Spinal cord (tissue), 10 donors: ENCODE results near the gene GTF3C5. TPM values are rescaled to one million over a fixed set of nuclear protein-coding genes. Genes with fewer than 3 reads are reported as not detected.

ENCODE experiments used
- DNase-seq, 6 donors: peaks; one replicate each; pipeline versions ENCODE4 v3.0.0 to v3.0.0-alpha.2; 2013 to 2015; ENCODE audit warnings: low spot score in 6 of 6, low read depth in 4 of 6
- H3K27ac ChIP-seq: one replicate; pipeline ENCODE4 v1.5.1; 2013; ENCODE audit warnings: low read depth, low read length, control low read depth
- H3K27me3 ChIP-seq: one replicate; pipeline ENCODE4 v1.6.1; 2013; ENCODE audit warnings: low read length; ENCODE audit not compliant: control insufficient read depth, insufficient read depth
- H3K36me3 ChIP-seq: one replicate; pipeline ENCODE4 v1.6.1; 2013; ENCODE audit warnings: low read length; ENCODE audit not compliant: control insufficient read depth, insufficient read depth
- H3K4me1 ChIP-seq: one replicate; pipeline ENCODE4 v1.6.1; 2013; ENCODE audit warnings: low read length; ENCODE audit not compliant: control insufficient read depth, insufficient read depth
- H3K4me3 ChIP-seq: one replicate; pipeline ENCODE4 v1.5.1; 2013; ENCODE audit warnings: low read depth, low read length, control low read depth
- H3K9me3 ChIP-seq: one replicate; pipeline ENCODE4 v1.6.1; 2013; ENCODE audit warnings: low read length; ENCODE audit not compliant: control insufficient read depth, insufficient read depth
- WGBS: methylation state at CpG from one replicate; pipeline ENCODE4 v1.1.5; 2013; ENCODE audit warnings: missing lambda C conversion rate; ENCODE audit not compliant: insufficient coverage; 5-methylcytosine and 5-hydroxymethylcytosine counted together
- polyA plus RNA-seq, 2 donors: library from polyadenylated mRNA; unstranded; fragments of 120-200 nt; gene quantifications; one replicate each; pipeline ENCODE4 v1.2.1, GENCODE V29; 2013; ENCODE audit not compliant: insufficient read length in 2 of 2
- total RNA-seq, 2 donors: library from RNA; depleted of rRNA in 1 of 2; stranded (reverse); fragments of 120-200 nt in 1 of 2; fragments of >200 nt in 1 of 2; gene quantifications; one replicate each; pipeline versions ENCODE4 v1.2.3 to v1.2.4, GENCODE V29; 2013 to 2014
- donor health status: healthy.

Gene GTF3C5
- total and polyA plus RNA-seq, 4 donors: 26.5 to 75.8 (median 62.1) TPM

- no peak for DNase-seq
- Histone ChIP-seq H3K36me3 (peaks cover 83% of the 10 kb centered on the region), H3K4me1 (peaks cover 6% of the 10 kb centered on the region), H3K4me3 (no peak overlapping the region), H3K27me3 (no peaks in the 10 kb centered on the region), H3K27ac (no peak overlapping the region), H3K9me3 (no peaks in the 10 kb centered on the region)
- WGBS: 81% methylated on average over 9 of the region's 10 CpGs
These were observed 20.0 kb downstream of the GTF3C5 start for GRCh38 chr9:133050781-133051180.

GRCh38 chr9:133051281-133051900, 20.6 kb downstream of the GTF3C5 start:
- no peak overlapping the region for H3K4me3 ChIP-seq
- no peaks in the 10 kb centered on the region for H3K27me3 ChIP-seq
- peaks cover 6% of the 10 kb centered on the region for H3K4me1 ChIP-seq
- no peak overlapping the region for H3K27ac ChIP-seq
- H3K9me3 ChIP-seq: no peaks in the 10 kb centered on the region
- 96% methylated on average over 19 of the region's 20 CpGs for WGBS
- peaks cover 83% of the 10 kb centered on the region for H3K36me3 ChIP-seq
- no peak for DNase-seq

DNA sequence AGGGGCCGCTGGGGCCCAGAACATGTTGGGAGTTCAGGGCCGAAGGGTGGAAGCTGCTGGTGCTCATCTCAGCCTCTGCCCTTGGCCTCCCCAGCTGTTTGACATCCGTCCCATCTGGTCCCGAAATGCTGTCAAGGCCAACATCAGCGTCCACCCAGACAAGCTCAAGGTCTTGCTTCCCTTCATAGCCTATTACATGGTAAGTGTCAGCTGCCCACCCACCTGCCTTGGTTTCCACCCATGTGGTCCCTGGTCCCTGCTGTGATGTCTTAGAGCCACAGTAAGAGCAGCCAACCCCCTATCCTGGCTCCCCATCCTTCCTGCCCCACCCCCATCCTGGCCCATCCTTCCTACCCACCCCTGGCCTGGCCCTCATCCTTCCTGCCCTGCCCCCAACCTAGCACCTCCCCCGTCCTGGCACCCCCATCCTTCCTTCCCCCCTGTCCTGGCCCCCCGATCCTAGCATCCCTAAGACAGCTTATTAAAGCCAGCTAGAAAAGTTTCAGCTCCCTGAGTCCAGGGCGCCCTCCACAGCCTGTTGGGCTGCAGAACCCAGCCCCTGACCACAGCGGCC, 21.3 kb downstream of the GTF3C5 start:
- no peaks in the 10 kb centered on the region for H3K27me3 ChIP-seq
- 97% methylated on average over 5 of the region's 9 CpGs for WGBS
- no peak for DNase-seq
- no peaks in the 10 kb centered on the region for H3K9me3 ChIP-seq
- H3K4me3 ChIP-seq: no peak overlapping the region
- H3K36me3 ChIP-seq: peaks cover 83% of the 10 kb centered on the region
- peaks cover 6% of the 10 kb centered on the region for H3K4me1 ChIP-seq
- H3K27ac ChIP-seq: no peak overlapping the region

DNA sequence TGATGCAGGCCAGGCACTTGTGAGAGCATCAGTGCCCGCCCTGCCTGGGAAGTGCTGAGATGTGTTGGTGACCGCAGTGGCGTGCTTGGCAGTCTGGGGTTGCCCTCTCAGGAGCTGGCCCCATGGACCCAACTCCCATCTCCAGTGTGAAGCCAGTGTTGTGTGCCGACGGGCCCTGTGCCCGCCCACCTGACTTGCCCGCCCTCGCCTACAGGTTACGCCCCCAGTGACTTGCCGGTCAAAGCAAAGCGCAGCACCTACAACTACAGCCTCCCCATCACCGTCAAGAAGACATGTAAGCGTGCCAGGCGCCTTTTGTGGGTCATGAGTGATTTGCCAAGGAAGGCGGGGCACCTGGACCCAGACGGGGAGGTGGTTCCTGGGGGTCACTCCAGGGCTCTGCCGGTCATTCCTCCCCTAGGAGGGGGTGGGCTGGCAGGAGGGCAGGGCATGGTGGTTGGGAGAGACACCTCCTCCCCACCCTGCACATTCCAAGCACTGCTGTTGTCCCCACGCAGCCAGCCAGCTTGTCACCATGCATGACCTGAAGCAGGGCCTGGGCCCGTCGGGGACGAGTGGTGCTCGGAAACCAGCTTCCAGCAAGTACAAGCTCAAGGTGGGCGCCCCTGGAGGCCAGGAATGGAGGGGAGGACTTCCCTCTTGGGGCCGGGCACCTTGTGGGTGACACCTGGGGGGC, 23.5 kb downstream of the GTF3C5 start:
- Histone ChIP-seq H3K4me1 (peaks cover 6% of the 10 kb centered on the region), H3K36me3 (peaks cover 90% of the 10 kb centered on the region), H3K4me3 (no peak overlapping the region), H3K27me3 (no peaks in the 10 kb centered on the region), H3K27ac (no peak overlapping the region), H3K9me3 (no peaks in the 10 kb centered on the region)
- 93% methylated on average over 16 of the region's 24 CpGs for WGBS
- DNase-seq: no peak

DNA sequence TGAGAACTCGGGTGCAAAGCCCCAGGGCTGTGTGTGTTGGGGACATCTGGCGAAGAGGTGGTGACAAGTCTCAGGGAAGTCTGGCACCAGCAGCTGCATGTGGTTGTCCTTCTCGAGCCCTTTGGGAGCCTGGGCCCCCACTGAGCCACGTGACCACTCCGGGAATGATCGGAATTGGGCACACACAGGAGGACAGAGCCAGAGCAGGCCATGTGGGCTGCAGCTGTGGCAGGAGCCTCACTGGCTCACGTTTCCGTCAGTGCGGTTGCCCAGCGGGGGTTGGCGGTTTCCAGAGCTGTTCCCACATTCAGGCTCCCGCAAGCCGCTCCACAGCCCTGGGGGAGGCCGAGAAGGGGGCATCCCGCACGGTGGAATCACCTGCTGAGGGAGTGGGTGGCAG, 24.2 kb downstream of the GTF3C5 start:
- Histone ChIP-seq H3K27me3 (no peaks in the 10 kb centered on the region), H3K27ac (no peak overlapping the region), H3K4me3 (no peak overlapping the region), H3K4me1 (peaks cover 6% of the 10 kb centered on the region), H3K36me3 (peaks cover 90% of the 10 kb centered on the region), H3K9me3 (no peaks in the 10 kb centered on the region)
- WGBS: 76% methylated on average over 15 of the region's 16 CpGs
- no peak for DNase-seq

- WGBS: 98% methylated on average over 16 of the region's 17 CpGs
- Histone ChIP-seq H3K4me3 (no peak overlapping the region), H3K27ac (no peak overlapping the region), H3K27me3 (no peaks in the 10 kb centered on the region), H3K9me3 (no peaks in the 10 kb centered on the region), H3K4me1 (no peaks in the 10 kb centered on the region), H3K36me3 (peaks cover 84% of the 10 kb centered on the region)
- no peak for DNase-seq
These were observed 25.1 kb downstream of the GTF3C5 start for GRCh38 chr9:133055788-133056420.

GRCh38 chr9:133056533-133056932, 25.7 kb downstream of the GTF3C5 start:
- no peaks in the 10 kb centered on the region for H3K27me3 ChIP-seq
- H3K9me3 ChIP-seq: no peaks in the 10 kb centered on the region
- H3K27ac ChIP-seq: no peak overlapping the region
- peaks cover 83% of the 10 kb centered on the region for H3K36me3 ChIP-seq
- no peak for DNase-seq
- 94% methylated on average over 13 of the region's 13 CpGs for WGBS
- H3K4me1 ChIP-seq: no peaks in the 10 kb centered on the region
- H3K4me3 ChIP-seq: no peak overlapping the region

- peaks cover 78% of the 10 kb centered on the region for H3K36me3 ChIP-seq
These were observed 26.2 kb downstream of the GTF3C5 start for GRCh38 chr9:133057006-133057405.

DNA sequence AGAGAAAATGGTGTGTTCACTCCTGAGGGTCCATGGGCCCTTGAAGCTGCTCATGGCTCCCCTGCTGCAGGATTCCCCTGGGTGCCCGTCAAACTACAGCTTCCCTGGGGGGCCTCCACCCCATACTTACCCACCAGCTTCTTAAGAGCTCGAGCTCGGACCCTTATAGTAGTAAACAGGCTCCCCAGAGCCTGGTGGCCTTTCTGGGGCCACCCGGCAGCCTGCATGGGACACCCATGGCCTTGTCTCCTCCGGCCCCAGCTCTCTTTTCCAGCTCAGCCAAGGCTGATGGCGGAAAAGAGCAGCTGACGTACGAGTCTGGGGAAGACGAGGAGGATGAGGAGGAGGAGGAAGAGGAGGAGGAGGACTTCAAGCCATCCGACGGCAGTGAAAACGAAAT, 26.8 kb downstream of the GTF3C5 start:
- Histone ChIP-seq H3K4me1 (no peaks in the 10 kb centered on the region), H3K4me3 (no peak overlapping the region), H3K27me3 (no peaks in the 10 kb centered on the region), H3K27ac (no peak overlapping the region), H3K36me3 (peaks cover 73% of the 10 kb centered on the region), H3K9me3 (no peaks in the 10 kb centered on the region)
- DNase-seq: no peak
- WGBS: 96% methylated on average over 12 of the region's 12 CpGs

More at GRCh38 chr9:133057006-133057405, 26.2 kb downstream of the GTF3C5 start:
- H3K9me3 ChIP-seq: no peaks in the 10 kb centered on the region
- no peaks in the 10 kb centered on the region for H3K27me3 ChIP-seq
- no peak overlapping the region for H3K27ac ChIP-seq
- H3K4me3 ChIP-seq: no peak overlapping the region
- no peaks in the 10 kb centered on the region for H3K4me1 ChIP-seq
- WGBS: 89% methylated on average over 6 of the region's 8 CpGs
- DNase-seq: no peak
